Mammary epithelial cell (primary cell): ENCODE data around the gene PPT1.
A peak's percentile ranks its signal among the peaks of the same experiment; 100 is the strongest.

Source experiments
- CTCF ChIP-seq, 2 donors: IDR thresholded peaks in 1 of 2; conservative IDR thresholded peaks in 1 of 2; 2 replicates each; pipeline ENCODE4 v1.5.1; 2011 to 2012; ENCODE audit warnings: inconsistent platforms in 2 of 2, low read length in 2 of 2, mild to moderate bottlenecking in 2 of 2, control low read depth in 1 of 2, low read depth in 1 of 2; ENCODE audit not compliant: insufficient read depth in 1 of 2; ENCODE audit errors: extremely low read depth in 1 of 2
- EZH2 ChIP-seq: IDR thresholded peaks from 2 replicates; pipeline ENCODE4 v1.6.1; 2012; ENCODE audit warnings: low read length, inconsistent platforms, borderline replicate concordance

GRCh38 chr1:40032240-40032891 lies 64.7 kb downstream of the PPT1 start:
- peak; percentile 69 to 70 for TF ChIP-seq CTCF (conservative IDR thresholded peaks at IDR 0.05 in 1 of 2, IDR thresholded peaks at IDR 0.05 in 1 of 2; ENCODE audit: extremely low read depth in 1 of 2, insufficient read depth in 1 of 2, low read depth in 1 of 2, low read length in 2 of 2)
- TF ChIP-seq EZH2: no peak
